A549 treated with Hydrocortisone at 1 μM for 4 hours (cell line): ENCODE results near the gene SLCO2B1. TPM values are rescaled to one million over a fixed set of nuclear protein-coding genes. Genes with fewer than 3 reads are reported as not detected.

Source experiments
- total RNA-seq: library from RNA; stranded (reverse); fragments of 200-300 nt; extraction: Qiagen RNA extraction; gene quantifications from 5 replicates; pipeline ENCODE4 v1.2.3, GENCODE V29; 2022

Gene SLCO2B1
- 3.0 to 5.2 TPM (median 3.6 TPM) in 5 replicates for total RNA-seq

GRCh38 chr11:75150879-75151278, at the start of gene SLCO2B1:
Gene SLCO2B1 (plus strand): TSS chr11:75151107. CDS start chr11:75151382, 275 bp downstream.

DNA sequence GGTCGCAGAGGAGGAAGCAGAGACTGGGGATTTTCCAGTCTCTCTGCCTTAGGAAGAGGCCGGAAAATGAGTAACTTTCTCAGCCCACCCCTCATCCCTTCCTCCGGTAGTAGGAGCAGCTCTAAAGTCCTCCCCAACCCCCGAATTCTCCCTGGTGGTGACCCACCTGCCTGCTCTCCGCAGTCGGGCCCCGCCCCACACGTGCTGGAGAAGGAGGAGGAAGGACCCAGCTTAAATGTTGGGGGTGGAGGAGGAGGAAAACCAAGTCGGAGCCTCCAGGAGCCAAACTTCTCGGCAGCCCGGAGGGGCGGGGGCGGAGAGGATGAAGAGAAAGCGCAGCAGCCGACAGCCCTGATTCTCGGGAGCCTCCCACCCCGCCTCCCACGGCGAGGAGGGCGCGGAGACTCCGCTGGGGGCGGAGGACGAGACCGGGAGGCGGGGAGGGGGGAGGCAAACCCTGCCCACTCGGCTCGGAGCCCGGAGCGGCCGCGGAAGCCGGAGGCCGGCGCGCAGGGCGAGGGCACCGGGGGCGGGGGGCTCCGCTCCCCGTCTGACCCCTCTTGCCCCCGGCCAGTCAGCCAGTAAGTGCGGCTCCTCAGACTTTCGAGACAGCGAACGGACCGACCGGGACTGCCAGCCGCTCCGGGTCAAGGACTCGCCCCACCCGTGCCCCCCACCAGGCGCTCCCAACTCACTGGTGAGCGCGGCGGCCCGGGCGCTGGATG, 89.6 kb downstream of the SLCO2B1 start, which contains the start of gene TPBGL:
Gene TPBGL (plus strand): TSS at position 464 of the 725 bp plus-strand sequence. CDS start 276 bp downstream, outside the sequence.

Other genes starting within 250 kb of the SLCO2B1 start
- 4.3 to 6.6 TPM (median 4.7 TPM) in 5 replicates for gene XRRA1, start 202.0 kb upstream of the SLCO2B1 start, total RNA-seq
- gene SPCS2, start 201.8 kb upstream of the SLCO2B1 start, total RNA-seq: 225 to 419 TPM (median 254 TPM) in 5 replicates
- 3.1 to 5.1 TPM (median 3.7 TPM) in 5 replicates for gene NEU3, start 162.2 kb upstream of the SLCO2B1 start, total RNA-seq
- gene OR2AT4, start 54.2 kb upstream of the SLCO2B1 start, total RNA-seq: not detected in 5 replicates
- 0.09 to 0.28 TPM (median 0.14 TPM) in 5 replicates for gene TPBGL, start 89.7 kb downstream of the SLCO2B1 start, total RNA-seq
- 10.3 to 19.3 TPM (median 17.6 TPM) in 5 replicates for gene ARRB1, start 200.6 kb downstream of the SLCO2B1 start, total RNA-seq
- gene RPS3, start 248.4 kb downstream of the SLCO2B1 start, total RNA-seq: 3,265 to 4,666 TPM (median 3,450 TPM) in 5 replicates